Measurements from ENCODE around the gene SUSD4.

DNA sequence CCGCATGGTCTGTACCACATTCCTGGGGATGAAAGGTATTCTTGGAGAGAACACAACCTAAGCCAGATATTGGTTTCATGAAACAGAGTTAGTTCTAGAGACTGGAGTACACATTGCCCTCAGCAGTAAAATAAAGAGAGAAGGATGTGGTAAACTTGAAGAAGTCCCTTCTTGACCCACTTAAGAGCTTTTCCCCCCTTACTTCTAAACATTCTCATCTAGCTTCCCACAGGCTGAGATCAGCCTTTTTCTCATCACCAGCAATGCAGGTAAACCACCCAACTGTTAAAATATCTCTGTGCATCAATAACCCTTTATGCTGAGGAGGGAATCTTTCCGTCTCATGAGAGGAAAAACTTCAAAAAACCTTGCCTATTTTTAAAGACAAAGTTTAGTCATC lies 62.6 kb downstream of the SUSD4 start:
- TF ChIP-seq STAT3 (IDR thresholded peaks at IDR 0.05; ENCODE audit: low read depth, low read length) (no peak), BRCA1 (IDR thresholded peaks at IDR 0.05; ENCODE audit: low read depth, low read length) (no peak), EZH2 (IDR thresholded peaks at IDR 0.05; ENCODE audit: borderline replicate concordance, control insufficient read depth, low read depth, low read length) (no peak), SMAD1 (IDR thresholded peaks at IDR 0.05; ENCODE audit: low read depth, partially characterized antibody) (no peak), ZNF622 (IDR thresholded peaks at IDR 0.05) (no peak), TAF1 (IDR thresholded peaks at IDR 0.05; ENCODE audit: borderline replicate concordance, low read depth, low read length) (no peak), RAD21 (IDR thresholded peaks at IDR 0.05; ENCODE audit: insufficient read depth, low read depth, low read length) (no peak), CREB1 (IDR thresholded peaks at IDR 0.05; ENCODE audit: low read depth) (no peak)
- TF ChIP-seq, protein P1, sequence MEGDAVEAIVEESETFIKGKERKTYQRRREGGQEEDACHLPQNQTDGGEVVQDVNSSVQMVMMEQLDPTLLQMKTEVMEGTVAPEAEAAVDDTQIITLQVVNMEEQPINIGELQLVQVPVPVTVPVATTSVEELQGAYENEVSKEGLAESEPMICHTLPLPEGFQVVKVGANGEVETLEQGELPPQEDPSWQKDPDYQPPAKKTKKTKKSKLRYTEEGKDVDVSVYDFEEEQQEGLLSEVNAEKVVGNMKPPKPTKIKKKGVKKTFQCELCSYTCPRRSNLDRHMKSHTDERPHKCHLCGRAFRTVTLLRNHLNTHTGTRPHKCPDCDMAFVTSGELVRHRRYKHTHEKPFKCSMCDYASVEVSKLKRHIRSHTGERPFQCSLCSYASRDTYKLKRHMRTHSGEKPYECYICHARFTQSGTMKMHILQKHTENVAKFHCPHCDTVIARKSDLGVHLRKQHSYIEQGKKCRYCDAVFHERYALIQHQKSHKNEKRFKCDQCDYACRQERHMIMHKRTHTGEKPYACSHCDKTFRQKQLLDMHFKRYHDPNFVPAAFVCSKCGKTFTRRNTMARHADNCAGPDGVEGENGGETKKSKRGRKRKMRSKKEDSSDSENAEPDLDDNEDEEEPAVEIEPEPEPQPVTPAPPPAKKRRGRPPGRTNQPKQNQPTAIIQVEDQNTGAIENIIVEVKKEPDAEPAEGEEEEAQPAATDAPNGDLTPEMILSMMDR (IDR thresholded peaks at IDR 0.05 in 2 of 3, conservative IDR thresholded peaks at IDR 0.05 in 1 of 3; ENCODE audit: control insufficient read depth in 2 of 3, extremely low read depth in 1 of 3, insufficient read depth in 1 of 3, low read depth in 3 of 3, low read length in 3 of 3) = no peak

Data from GM12878 (cell line).